Measurements from ENCODE around the gene SEMA3E.
"Not testable (repeated sequence)": the region's sequence is repeated elsewhere in the genome, so short reads cannot be mapped to it uniquely, and the experiment has no call there.

SEMA3E gene

DNA sequence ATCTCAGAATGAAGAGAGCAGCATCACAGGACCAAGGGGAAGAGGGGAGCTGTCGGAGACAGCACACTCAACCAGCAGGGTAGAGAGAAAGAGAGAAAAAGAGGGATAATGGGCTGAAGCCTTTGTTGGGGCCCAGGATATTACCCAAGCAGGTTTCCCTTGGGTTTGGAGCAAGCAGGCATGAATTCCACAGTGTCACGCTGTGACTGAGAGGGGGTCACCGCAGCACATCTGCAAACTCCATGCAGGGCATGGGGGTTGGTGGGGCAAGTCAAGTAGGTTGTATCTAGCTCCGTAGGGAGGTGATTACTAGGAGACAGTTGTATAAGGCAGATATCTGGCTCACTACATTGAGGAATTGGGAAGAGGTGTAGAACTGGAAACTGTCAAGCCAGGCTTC is 42.2 kb upstream of the SEMA3E start:
- H3K4me1 Mint-ChIP-seq: peaks cover 4% of the 10 kb centered on the region
- no peaks in the 10 kb centered on the region for H3K36me3 Mint-ChIP-seq (ENCODE audit: low read depth)
- H3K4me3 Mint-ChIP-seq: no peak overlapping the region
- no peak for DNase-seq
- no peaks in the 10 kb centered on the region for H3K27me3 Mint-ChIP-seq (ENCODE audit: low read depth, poor library complexity)
- H3K9me3 Mint-ChIP-seq: no peaks in the 10 kb centered on the region
- TF ChIP-seq, protein P1, sequence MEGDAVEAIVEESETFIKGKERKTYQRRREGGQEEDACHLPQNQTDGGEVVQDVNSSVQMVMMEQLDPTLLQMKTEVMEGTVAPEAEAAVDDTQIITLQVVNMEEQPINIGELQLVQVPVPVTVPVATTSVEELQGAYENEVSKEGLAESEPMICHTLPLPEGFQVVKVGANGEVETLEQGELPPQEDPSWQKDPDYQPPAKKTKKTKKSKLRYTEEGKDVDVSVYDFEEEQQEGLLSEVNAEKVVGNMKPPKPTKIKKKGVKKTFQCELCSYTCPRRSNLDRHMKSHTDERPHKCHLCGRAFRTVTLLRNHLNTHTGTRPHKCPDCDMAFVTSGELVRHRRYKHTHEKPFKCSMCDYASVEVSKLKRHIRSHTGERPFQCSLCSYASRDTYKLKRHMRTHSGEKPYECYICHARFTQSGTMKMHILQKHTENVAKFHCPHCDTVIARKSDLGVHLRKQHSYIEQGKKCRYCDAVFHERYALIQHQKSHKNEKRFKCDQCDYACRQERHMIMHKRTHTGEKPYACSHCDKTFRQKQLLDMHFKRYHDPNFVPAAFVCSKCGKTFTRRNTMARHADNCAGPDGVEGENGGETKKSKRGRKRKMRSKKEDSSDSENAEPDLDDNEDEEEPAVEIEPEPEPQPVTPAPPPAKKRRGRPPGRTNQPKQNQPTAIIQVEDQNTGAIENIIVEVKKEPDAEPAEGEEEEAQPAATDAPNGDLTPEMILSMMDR (IDR thresholded peaks at IDR 0.05): no peak
- no peak overlapping the region for H3K27ac Mint-ChIP-seq

DNA sequence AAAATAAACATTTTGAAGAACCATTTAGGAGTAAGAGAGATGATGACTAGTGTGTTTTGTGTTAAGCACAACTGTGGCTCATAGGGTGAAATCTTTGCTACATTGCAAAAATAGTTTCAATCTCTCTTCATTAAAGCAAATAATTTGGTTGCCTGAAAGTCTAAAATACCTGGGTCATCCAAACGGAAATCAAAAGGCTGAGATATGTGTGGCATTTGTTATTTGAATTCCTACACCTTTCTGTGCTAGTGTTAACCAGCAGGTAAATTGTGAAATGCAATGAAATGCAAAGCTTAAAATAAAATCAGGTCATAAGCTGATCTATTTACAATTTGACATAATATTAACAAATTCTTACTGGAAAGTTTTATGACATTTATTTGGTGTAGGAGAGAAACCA is 40.9 kb upstream of the SEMA3E start:
- Mint-ChIP-seq H3K27ac (no peak overlapping the region), H3K27me3 (ENCODE audit: low read depth, poor library complexity) (no peaks in the 10 kb centered on the region), H3K4me1 (peaks cover 4% of the 10 kb centered on the region), H3K36me3 (ENCODE audit: low read depth) (no peaks in the 10 kb centered on the region), H3K4me3 (no peak overlapping the region), H3K9me3 (no peaks in the 10 kb centered on the region)
- TF ChIP-seq, protein P1 (IDR thresholded peaks at IDR 0.05): no peak
- DNase-seq: no peak

DNA sequence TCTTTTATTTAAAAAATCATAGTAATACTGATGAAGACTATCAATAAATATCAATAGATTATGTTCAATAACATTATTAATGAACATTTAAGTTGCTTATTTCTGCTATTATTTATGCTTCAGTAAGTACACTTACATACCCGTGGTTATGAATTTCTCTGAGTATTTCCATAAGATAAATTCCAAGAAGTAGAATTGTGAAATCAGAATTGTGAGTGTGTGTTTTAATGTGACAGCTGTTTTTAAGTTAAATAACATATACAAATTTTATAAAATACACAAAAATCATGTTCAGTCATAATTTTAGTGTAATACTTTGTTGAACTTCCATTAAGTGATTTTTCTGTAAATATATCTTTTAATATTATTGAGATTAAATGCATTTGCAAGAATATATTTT is 37.5 kb upstream of the SEMA3E start:
- Mint-ChIP-seq H3K27ac (no peak overlapping the region), H3K27me3 (ENCODE audit: low read depth, poor library complexity) (no peaks in the 10 kb centered on the region), H3K36me3 (ENCODE audit: low read depth) (no peaks in the 10 kb centered on the region), H3K4me3 (no peak overlapping the region), H3K9me3 (no peaks in the 10 kb centered on the region), H3K4me1 (peaks cover 4% of the 10 kb centered on the region)
- no peak for DNase-seq
- TF ChIP-seq, protein P1 (IDR thresholded peaks at IDR 0.05): no peak

DNA sequence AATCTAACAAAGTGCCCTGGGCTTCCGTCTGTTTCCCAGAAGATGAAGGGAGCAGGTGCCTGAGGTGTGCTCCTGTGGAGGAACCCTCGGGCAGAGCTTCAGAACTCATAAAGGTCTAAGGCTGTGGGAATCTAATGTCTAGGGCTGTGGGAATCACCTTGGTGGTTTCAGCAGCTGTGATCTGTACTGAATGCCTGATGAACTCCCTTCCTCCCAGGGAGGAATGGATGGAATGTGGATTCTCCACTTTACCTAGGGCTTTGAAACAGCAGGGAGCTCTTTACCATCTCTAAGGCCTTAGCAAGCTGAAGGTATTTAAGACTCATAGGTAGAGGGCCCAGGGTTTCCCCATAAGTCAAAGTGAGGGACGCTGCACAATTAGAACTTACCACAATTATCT is 36.0 kb upstream of the SEMA3E start:
- H3K4me1 Mint-ChIP-seq: no peaks in the 10 kb centered on the region
- no peaks in the 10 kb centered on the region for H3K36me3 Mint-ChIP-seq (ENCODE audit: low read depth)
- DNase-seq: no peak
- no peak overlapping the region for H3K4me3 Mint-ChIP-seq
- no peaks in the 10 kb centered on the region for H3K9me3 Mint-ChIP-seq
- TF ChIP-seq, protein P1 (IDR thresholded peaks at IDR 0.05): no peak
- H3K27ac Mint-ChIP-seq: no peak overlapping the region
- no peaks in the 10 kb centered on the region for H3K27me3 Mint-ChIP-seq (ENCODE audit: low read depth, poor library complexity)

DNA sequence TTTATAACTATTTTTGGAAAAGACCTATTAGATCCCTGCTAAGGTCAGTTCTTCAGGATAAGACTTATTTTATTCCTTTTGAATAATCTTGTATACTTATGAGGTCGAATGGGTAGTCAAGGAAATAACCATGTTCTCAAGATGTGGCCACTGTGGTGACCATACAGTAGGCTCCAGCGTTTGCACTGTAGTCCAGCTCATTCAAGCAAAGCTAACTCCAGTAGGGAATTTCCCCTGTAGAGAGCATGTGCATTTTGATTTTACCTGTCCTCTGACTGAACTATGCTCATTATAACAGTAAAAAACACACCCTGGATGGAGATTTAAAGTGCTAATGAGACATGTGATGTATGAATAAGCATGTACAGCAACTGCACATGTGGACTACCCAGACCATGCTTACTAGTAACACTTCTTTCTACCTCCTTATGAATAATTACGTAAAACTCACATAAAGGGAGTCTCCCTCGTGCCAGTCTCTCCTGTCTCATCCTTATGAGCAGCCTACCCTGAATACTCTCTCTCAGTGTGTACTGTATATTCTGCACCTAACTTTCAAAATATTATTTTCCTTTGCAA is 32.4 kb upstream of the SEMA3E start:
- no peaks in the 10 kb centered on the region for H3K36me3 Mint-ChIP-seq (ENCODE audit: low read depth)
- no peaks in the 10 kb centered on the region for H3K27me3 Mint-ChIP-seq (ENCODE audit: low read depth, poor library complexity)
- H3K9me3 Mint-ChIP-seq: no peaks in the 10 kb centered on the region
- TF ChIP-seq, protein P1 (IDR thresholded peaks at IDR 0.05): no peak
- H3K27ac Mint-ChIP-seq: no peak overlapping the region
- H3K4me3 Mint-ChIP-seq: no peak overlapping the region
- no peak for DNase-seq
- peaks cover 12% of the 10 kb centered on the region for H3K4me1 Mint-ChIP-seq

DNA sequence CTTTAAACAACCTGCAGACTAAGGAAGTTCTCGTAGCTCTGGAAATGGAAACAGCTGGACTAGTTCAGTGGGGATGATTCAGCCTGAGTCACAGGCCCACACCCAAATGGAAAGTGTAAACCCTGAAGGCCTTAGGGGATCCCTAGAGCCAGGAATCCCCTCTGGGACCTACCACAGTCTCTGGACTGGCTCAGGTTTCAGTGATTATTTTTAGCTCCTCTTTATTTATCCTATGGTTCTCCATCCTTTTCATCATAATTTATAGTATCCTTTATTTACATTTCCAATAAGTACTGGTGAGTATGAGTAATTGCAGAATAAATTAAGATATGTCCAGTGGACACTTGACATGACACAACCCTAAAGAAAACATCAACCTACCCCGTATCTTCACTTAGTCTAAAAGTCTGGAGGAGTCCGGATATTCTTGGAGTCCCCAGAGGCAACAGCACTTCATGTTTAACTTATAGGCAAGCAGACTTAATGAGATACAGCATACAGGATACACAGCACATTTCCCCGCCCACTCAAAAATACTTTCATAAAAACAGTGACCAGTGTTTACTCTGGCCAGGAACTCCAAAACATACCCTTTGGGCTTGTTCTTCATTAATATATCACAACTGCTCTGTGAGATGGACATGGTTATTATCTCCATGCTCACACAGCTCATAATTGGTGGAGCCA is 28.4 kb upstream of the SEMA3E start:
- Mint-ChIP-seq H3K4me1 (peaks cover 12% of the 10 kb centered on the region), H3K4me3 (no peak overlapping the region), H3K27me3 (ENCODE audit: low read depth, poor library complexity) (peaks cover 3% of the 10 kb centered on the region), H3K9me3 (peaks cover 10% of the 10 kb centered on the region), H3K36me3 (ENCODE audit: low read depth) (no peaks in the 10 kb centered on the region), H3K27ac (no peak overlapping the region)
- TF ChIP-seq, protein P1 (IDR thresholded peaks at IDR 0.05): no peak
- DNase-seq: no peak

DNA sequence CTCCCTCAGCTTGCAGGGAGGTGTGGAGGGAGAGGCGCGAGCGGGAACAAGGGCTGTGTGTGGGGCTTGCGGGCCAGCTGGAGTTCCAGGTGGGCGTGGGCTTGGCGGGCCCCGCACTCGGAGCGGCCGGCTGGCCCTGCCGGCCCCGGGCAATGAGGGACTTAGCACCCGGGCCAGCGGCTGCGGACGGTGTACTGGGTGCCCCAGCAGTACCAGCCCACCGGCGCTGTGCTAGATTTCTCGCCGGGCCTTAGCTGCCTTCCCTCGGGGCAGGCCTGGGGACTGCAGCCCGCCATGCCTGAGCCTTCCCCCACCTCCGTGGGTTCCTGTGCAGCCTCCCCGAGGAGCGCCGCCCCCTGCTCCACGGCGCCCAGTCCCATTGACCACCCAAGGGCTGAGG is 24.4 kb upstream of the SEMA3E start:
- not testable (repeated sequence) for H3K27me3 Mint-ChIP-seq (ENCODE audit: low read depth, poor library complexity); H3K36me3 Mint-ChIP-seq (ENCODE audit: low read depth); H3K27ac Mint-ChIP-seq; DNase-seq; H3K4me3 Mint-ChIP-seq
- peaks cover 12% of the 10 kb centered on the region for H3K9me3 Mint-ChIP-seq
- H3K4me1 Mint-ChIP-seq: peaks cover 12% of the 10 kb centered on the region

Data from nephron progenitor cell (in vitro differentiated cells).